ENCODE results near the gene ARHGEF28.

Gene ARHGEF28

DNA sequence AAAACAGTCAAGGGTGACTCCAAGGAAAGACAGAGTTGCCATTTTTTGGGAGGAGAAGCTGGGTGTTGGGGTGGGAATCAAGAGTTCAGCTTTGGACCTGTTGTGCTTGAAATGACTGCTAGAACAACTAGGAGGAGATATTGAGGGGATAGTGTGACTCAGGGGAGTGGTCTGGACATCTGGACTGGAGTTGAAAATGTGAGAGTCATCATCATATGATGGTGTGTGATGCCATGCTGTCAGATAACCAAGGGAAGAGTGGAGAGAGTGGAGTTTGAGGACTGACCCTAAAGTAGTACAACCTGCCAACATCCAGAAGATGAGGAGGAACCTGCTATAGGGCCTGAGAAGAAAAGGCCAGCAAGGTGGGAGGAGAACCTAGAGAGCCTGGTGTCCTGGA lies 199.7 kb downstream of the ARHGEF28 start:
- Histone ChIP-seq H3K27me3 (ENCODE audit: insufficient read depth, insufficient read length) (no peaks in the 10 kb centered on the region), H3K4me1 (ENCODE audit: insufficient read depth, insufficient read length) (peaks cover 2% of the 10 kb centered on the region), H3K9ac (ENCODE audit: insufficient read length, low read depth) (no peak overlapping the region), H3K4me3 (ENCODE audit: insufficient read length, low read depth) (no peak overlapping the region), H3K36me3 (ENCODE audit: insufficient read depth, insufficient read length, low read length) (no peaks in the 10 kb centered on the region), H3K9me3 (ENCODE audit: insufficient read depth, low read length) (no peaks in the 10 kb centered on the region)
- TF ChIP-seq ZNF274 (IDR thresholded peaks at IDR 0.05; ENCODE audit: low read depth, low read length) (no peak), YY1 (IDR thresholded peaks at IDR 0.05; ENCODE audit: insufficient read depth, insufficient read length) (no peak), SUZ12 (IDR thresholded peaks at IDR 0.05; ENCODE audit: extremely low read depth, insufficient read depth, insufficient read length) (no peak)
- DNase-seq (ENCODE audit: low read depth, low spot score): no peak

DNA sequence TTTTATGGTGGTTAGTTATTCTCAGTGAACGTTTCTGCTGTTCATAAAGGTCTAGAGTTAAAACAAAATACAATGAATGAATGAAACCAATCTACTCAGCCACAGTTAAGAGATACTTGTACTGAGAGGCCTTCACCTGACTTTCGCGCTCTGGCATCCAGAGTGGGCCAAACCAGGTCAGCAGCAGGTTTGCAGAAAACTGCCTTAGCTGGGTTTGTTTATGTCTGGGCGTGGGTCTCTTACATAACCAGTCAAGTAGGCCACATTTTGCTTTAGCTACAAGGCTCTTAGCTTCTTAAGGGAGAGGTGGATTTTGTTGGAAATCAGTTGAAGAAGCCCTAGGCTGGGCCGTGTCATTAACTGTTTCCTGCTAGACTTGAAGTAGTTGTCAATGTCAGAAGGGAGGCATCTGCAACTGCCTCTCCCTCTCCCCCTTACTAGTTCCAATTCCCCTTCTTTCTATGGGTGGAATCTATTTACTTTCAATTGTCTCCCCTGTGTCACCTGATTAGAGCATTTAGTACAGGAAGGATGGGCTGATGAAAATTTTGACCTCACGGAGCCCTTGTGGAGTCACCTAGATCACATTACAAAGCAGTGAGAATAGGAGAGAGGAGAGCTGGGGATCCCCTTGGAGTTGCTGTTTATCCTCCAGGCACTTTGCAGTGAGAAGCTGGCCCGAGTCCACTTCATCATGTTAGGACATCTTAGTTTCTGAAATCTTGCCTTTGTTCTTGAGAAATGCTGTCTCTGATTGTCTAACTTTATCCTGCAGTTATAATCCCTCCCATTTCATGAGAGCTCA lies 200.5 kb downstream of the ARHGEF28 start:
- no peaks in the 10 kb centered on the region for H3K36me3 ChIP-seq (ENCODE audit: insufficient read depth, insufficient read length, low read length)
- H3K9me3 ChIP-seq (ENCODE audit: insufficient read depth, low read length): no peaks in the 10 kb centered on the region
- no peak overlapping the region for H3K4me3 ChIP-seq (ENCODE audit: insufficient read length, low read depth)
- no peak for DNase-seq (ENCODE audit: low read depth, low spot score)
- H3K4me1 ChIP-seq (ENCODE audit: insufficient read depth, insufficient read length): peaks cover 2% of the 10 kb centered on the region
- no peak for TF ChIP-seq ZNF274 (IDR thresholded peaks at IDR 0.05; ENCODE audit: low read depth, low read length)
- TF ChIP-seq SUZ12 (IDR thresholded peaks at IDR 0.05; ENCODE audit: extremely low read depth, insufficient read depth, insufficient read length): no peak
- TF ChIP-seq YY1 (IDR thresholded peaks at IDR 0.05; ENCODE audit: insufficient read depth, insufficient read length): no peak
- no peaks in the 10 kb centered on the region for H3K27me3 ChIP-seq (ENCODE audit: insufficient read depth, insufficient read length)
- H3K9ac ChIP-seq (ENCODE audit: insufficient read length, low read depth): no peak overlapping the region

DNA sequence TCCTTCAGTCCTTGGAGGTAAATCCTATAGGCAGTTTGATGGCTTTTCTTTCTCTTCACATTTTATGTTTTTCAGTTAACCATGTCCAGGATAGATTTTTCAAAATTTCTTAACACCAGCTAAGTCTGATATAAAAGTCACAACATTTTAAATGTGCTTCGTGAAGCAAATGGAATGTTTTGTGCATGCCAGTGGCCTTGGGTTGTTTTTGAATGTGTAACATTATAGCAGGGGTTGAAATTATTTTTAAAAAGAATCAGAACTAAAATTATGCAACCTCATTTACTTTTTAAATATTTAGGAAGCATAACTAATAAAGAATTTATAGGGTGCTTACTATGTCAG lies 201.1 kb downstream of the ARHGEF28 start:
- DNase-seq (ENCODE audit: low read depth, low spot score): no peak
- no peak overlapping the region for H3K4me3 ChIP-seq (ENCODE audit: insufficient read length, low read depth)
- no peaks in the 10 kb centered on the region for H3K9me3 ChIP-seq (ENCODE audit: insufficient read depth, low read length)
- peaks cover 2% of the 10 kb centered on the region for H3K4me1 ChIP-seq (ENCODE audit: insufficient read depth, insufficient read length)
- H3K9ac ChIP-seq (ENCODE audit: insufficient read length, low read depth): no peak overlapping the region
- no peaks in the 10 kb centered on the region for H3K36me3 ChIP-seq (ENCODE audit: insufficient read depth, insufficient read length, low read length)
- no peaks in the 10 kb centered on the region for H3K27me3 ChIP-seq (ENCODE audit: insufficient read depth, insufficient read length)
- no peak for TF ChIP-seq SUZ12 (IDR thresholded peaks at IDR 0.05; ENCODE audit: extremely low read depth, insufficient read depth, insufficient read length)
- TF ChIP-seq YY1 (IDR thresholded peaks at IDR 0.05; ENCODE audit: insufficient read depth, insufficient read length): no peak
- TF ChIP-seq ZNF274 (IDR thresholded peaks at IDR 0.05; ENCODE audit: low read depth, low read length): no peak

DNA sequence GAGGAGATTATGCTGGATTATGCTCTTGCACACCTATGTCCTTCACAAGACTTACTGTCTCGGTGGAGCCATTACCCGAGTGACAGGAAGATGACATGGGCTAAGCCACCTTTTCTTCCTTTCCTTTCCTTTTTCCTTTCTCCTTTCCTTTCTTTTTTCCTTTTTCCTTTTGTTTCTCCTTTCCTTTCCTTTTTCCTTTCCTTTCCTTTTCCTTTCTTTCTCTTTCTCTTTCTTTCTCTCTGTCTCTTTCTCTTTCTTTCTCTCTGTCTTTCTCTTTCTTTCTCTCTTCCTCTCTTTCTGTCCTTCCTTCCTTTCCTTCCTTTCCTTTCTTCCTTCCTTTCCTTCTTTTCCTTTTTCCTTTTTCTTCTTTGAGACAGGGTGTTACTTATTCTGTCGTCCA lies 202.5 kb downstream of the ARHGEF28 start:
- peaks cover 2% of the 10 kb centered on the region for H3K4me1 ChIP-seq (ENCODE audit: insufficient read depth, insufficient read length)
- no peaks in the 10 kb centered on the region for H3K36me3 ChIP-seq (ENCODE audit: insufficient read depth, insufficient read length, low read length)
- H3K27me3 ChIP-seq (ENCODE audit: insufficient read depth, insufficient read length): no peaks in the 10 kb centered on the region
- TF ChIP-seq ZNF274 (IDR thresholded peaks at IDR 0.05; ENCODE audit: low read depth, low read length) (no peak), YY1 (IDR thresholded peaks at IDR 0.05; ENCODE audit: insufficient read depth, insufficient read length) (no peak), SUZ12 (IDR thresholded peaks at IDR 0.05; ENCODE audit: extremely low read depth, insufficient read depth, insufficient read length) (no peak)
- DNase-seq (ENCODE audit: low read depth, low spot score): no peak
- H3K4me3 ChIP-seq (ENCODE audit: insufficient read length, low read depth): no peak overlapping the region
- no peak overlapping the region for H3K9ac ChIP-seq (ENCODE audit: insufficient read length, low read depth)
- H3K9me3 ChIP-seq (ENCODE audit: insufficient read depth, low read length): no peaks in the 10 kb centered on the region

DNA sequence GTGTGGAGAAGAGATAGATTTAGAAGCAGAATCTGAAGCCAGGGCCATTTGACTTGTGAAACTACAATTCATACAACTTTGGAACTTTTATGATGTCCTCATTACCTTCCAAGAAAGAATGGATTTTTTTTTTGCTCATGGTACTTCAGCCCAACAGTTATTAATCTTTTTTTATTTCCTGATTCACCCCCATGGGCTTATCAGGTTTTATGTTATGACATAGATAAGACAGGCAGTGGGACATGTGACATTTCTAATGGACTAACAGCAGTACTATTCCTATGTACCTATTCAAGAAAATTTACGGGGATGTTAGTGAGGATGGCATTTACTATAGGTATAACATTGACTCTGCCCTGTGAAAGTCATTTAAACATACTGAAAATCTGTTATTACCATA lies 204.7 kb downstream of the ARHGEF28 start:
- H3K4me1 ChIP-seq (ENCODE audit: insufficient read depth, insufficient read length): no peaks in the 10 kb centered on the region

DNA sequence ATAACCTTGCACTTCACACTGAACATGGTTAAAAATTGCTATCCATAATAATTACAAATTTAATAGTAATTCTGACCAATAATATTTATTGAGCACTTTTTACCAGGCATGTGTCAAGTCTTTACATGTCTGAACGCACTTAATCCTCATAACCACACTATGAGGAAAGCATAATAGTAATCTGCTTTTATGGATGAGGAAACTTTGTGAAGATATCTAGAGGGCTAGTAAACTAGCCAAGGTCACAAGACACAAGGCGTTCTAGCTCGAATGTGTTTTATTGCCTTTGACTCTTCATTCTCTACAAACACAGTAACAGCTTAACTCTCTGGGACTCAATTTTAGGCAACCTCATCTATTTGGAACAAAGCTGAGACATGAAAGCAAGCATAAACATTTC lies 205.1 kb downstream of the ARHGEF28 start:
- Histone ChIP-seq H3K9ac (ENCODE audit: insufficient read length, low read depth) (no peak overlapping the region), H3K4me3 (ENCODE audit: insufficient read length, low read depth) (no peak overlapping the region), H3K27me3 (ENCODE audit: insufficient read depth, insufficient read length) (no peaks in the 10 kb centered on the region), H3K36me3 (ENCODE audit: insufficient read depth, insufficient read length, low read length) (no peaks in the 10 kb centered on the region), H3K4me1 (ENCODE audit: insufficient read depth, insufficient read length) (no peaks in the 10 kb centered on the region), H3K9me3 (ENCODE audit: insufficient read depth, low read length) (no peaks in the 10 kb centered on the region)
- TF ChIP-seq YY1 (IDR thresholded peaks at IDR 0.05; ENCODE audit: insufficient read depth, insufficient read length) (no peak), SUZ12 (IDR thresholded peaks at IDR 0.05; ENCODE audit: extremely low read depth, insufficient read depth, insufficient read length) (no peak), ZNF274 (IDR thresholded peaks at IDR 0.05; ENCODE audit: low read depth, low read length) (no peak)
- DNase-seq (ENCODE audit: low read depth, low spot score): no peak

More for the DNA sequence above, 204.7 kb downstream of the ARHGEF28 start:
- no peak for DNase-seq (ENCODE audit: low read depth, low spot score)
- Histone ChIP-seq H3K9me3 (ENCODE audit: insufficient read depth, low read length) (no peaks in the 10 kb centered on the region), H3K36me3 (ENCODE audit: insufficient read depth, insufficient read length, low read length) (no peaks in the 10 kb centered on the region), H3K27me3 (ENCODE audit: insufficient read depth, insufficient read length) (no peaks in the 10 kb centered on the region), H3K9ac (ENCODE audit: insufficient read length, low read depth) (no peak overlapping the region), H3K4me3 (ENCODE audit: insufficient read length, low read depth) (no peak overlapping the region)
- TF ChIP-seq SUZ12 (IDR thresholded peaks at IDR 0.05; ENCODE audit: extremely low read depth, insufficient read depth, insufficient read length) (no peak), ZNF274 (IDR thresholded peaks at IDR 0.05; ENCODE audit: low read depth, low read length) (no peak), YY1 (IDR thresholded peaks at IDR 0.05; ENCODE audit: insufficient read depth, insufficient read length) (no peak)

DNA sequence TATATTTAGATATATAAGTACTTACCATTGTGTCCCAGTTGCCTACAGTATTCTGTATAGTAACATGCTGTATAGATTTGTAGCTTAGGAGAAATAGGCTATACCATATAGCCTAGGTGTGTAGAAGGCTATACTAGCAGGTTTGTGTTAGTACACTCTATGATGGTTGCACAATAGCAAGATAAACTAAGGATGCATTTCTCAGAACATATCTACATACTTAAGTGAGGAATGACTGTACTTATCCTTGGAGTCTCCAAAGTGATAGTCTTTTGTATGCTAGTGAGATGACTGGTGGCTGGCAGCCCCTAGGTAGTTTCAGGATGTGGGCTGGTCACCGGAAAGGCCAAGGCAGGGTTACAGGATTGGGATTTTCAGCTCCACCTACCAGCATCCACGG lies 208.7 kb downstream of the ARHGEF28 start:
- Histone ChIP-seq H3K9ac (ENCODE audit: insufficient read length, low read depth) (no peak overlapping the region), H3K4me3 (ENCODE audit: insufficient read length, low read depth) (no peak overlapping the region), H3K27me3 (ENCODE audit: insufficient read depth, insufficient read length) (no peaks in the 10 kb centered on the region), H3K4me1 (ENCODE audit: insufficient read depth, insufficient read length) (no peaks in the 10 kb centered on the region), H3K36me3 (ENCODE audit: insufficient read depth, insufficient read length, low read length) (no peaks in the 10 kb centered on the region), H3K9me3 (ENCODE audit: insufficient read depth, low read length) (no peaks in the 10 kb centered on the region)
- no peak for TF ChIP-seq SUZ12 (IDR thresholded peaks at IDR 0.05; ENCODE audit: extremely low read depth, insufficient read depth, insufficient read length)
- TF ChIP-seq ZNF274 (IDR thresholded peaks at IDR 0.05; ENCODE audit: low read depth, low read length): no peak
- no peak for TF ChIP-seq YY1 (IDR thresholded peaks at IDR 0.05; ENCODE audit: insufficient read depth, insufficient read length)
- no peak for DNase-seq (ENCODE audit: low read depth, low spot score)
